ENCODE data around the gene TPK1.

The TPK1 gene

GRCh38 chr7:144672869-144673268, 163.0 kb downstream of the TPK1 start:
- Histone ChIP-seq H3K27ac (no peak overlapping the region), H3K4me3 (no peak overlapping the region)
- DNase-seq (ENCODE audit: low spot score): no peak
- no peak for TF ChIP-seq CTCF (IDR thresholded peaks at IDR 0.05)

GRCh38 chr7:144671429-144671828, 164.4 kb downstream of the TPK1 start:
- DNase-seq (ENCODE audit: low spot score): no peak
- TF ChIP-seq CTCF (IDR thresholded peaks at IDR 0.05): no peak
- Histone ChIP-seq H3K4me3 (no peak overlapping the region), H3K27ac (no peak overlapping the region)

GRCh38 chr7:144670218-144670617, 165.6 kb downstream of the TPK1 start:
- no peak overlapping the region for H3K27ac ChIP-seq
- H3K4me3 ChIP-seq: no peak overlapping the region
- no peak for DNase-seq (ENCODE audit: low spot score)
- no peak for TF ChIP-seq CTCF (IDR thresholded peaks at IDR 0.05)

GRCh38 chr7:144668503-144668902, 167.3 kb downstream of the TPK1 start:
- DNase-seq (ENCODE audit: low spot score): no peak
- TF ChIP-seq CTCF (IDR thresholded peaks at IDR 0.05): no peak
- H3K4me3 ChIP-seq: no peak overlapping the region
- no peak overlapping the region for H3K27ac ChIP-seq

GRCh38 chr7:144665689-144666381, 170.0 kb downstream of the TPK1 start:
- DNase-seq (ENCODE audit: low spot score): no peak
- Histone ChIP-seq H3K27ac (no peak overlapping the region), H3K4me3 (no peak overlapping the region)
- no peak for TF ChIP-seq CTCF (IDR thresholded peaks at IDR 0.05)

- H3K4me3 ChIP-seq: no peak overlapping the region
- no peak for TF ChIP-seq CTCF (IDR thresholded peaks at IDR 0.05)
- no peak overlapping the region for H3K27ac ChIP-seq
- no peak for DNase-seq (ENCODE audit: low spot score)
These were observed 176.6 kb downstream of the TPK1 start for GRCh38 chr7:144659211-144659610.

GRCh38 chr7:144656965-144657517, 178.8 kb downstream of the TPK1 start:
- no peak overlapping the region for H3K27ac ChIP-seq
- DNase-seq (ENCODE audit: low spot score): no peak
- TF ChIP-seq CTCF (IDR thresholded peaks at IDR 0.05): no peak
- no peak overlapping the region for H3K4me3 ChIP-seq

All from coronary artery (tissue), 2 donors.